HepG2 (cell line): ENCODE results near the gene COL25A1. TPM values are rescaled to one million over a fixed set of nuclear protein-coding genes. Genes with fewer than 3 reads are reported as not detected.

Experiments used
- ATAC-seq: fragments of 200-7000 bp; cut with Tn5 transposase; 3 replicates; pipeline ENCODE4 v1.9.1; 2020; ENCODE audit warnings: mild to moderate bottlenecking, moderate library complexity
- BruUV-seq: library from RNA; stranded (reverse); fragments of 400-500 nt; replicated peaks from 2 replicates; lab custom pipeline; 2021; lab: Mats Ljungman, UMichigan
- CTCF ChIA-PET: fragments of 300-600 bp; formaldehyde crosslinking; extraction: SDS; loops from one replicate; lab custom pipeline; 2021; ENCODE audit warnings: low total read pairs, inconsistent platforms, low intra/inter-chr PET ratio; lab: Yijun Ruan, JAX
- POLR2A ChIA-PET: fragments of 350-600 bp; sonication (Branson Sonifier 250); formaldehyde crosslinking; loops from one replicate; lab custom pipeline; 2020; ENCODE audit warnings: antibody characterized with exemption, inconsistent platforms; lab: Yijun Ruan, JAX
- DNase-seq: peaks from one replicate; pipeline ENCODE4 v3.0.0-alpha.2; 2015; ENCODE audit warnings: low spot score
- FAIRE-seq: peaks from 3 replicates; lab custom pipeline; 2011; peaks lifted over from hg19 to GRCh38; lab: Jason Lieb, UNC
- H2AFZ ChIP-seq: one replicate; pipeline ENCODE4 v1.6.1; 2011; ENCODE audit warnings: low read length, inconsistent platforms
- H3K27ac ChIP-seq: fragments of 300-600 bp; 3 replicates; pipeline ENCODE4 v1.8.0; 2011; ENCODE audit warnings: mixed run types, mild to moderate bottlenecking, mixed read lengths, low read length, inconsistent platforms; ENCODE audit not compliant: insufficient read depth; ENCODE audit errors: extremely low read length
- H3K27me3 ChIP-seq, 2 experiments: fragments of 200-600 bp in 1 of 2; 2 replicates in 1 of 2; 3 replicates in 1 of 2; pipeline versions ENCODE4 v1.6.0 to v1.8.0; 2011; ENCODE audit warnings: low read length in 2 of 2, mild to moderate bottlenecking in 2 of 2, moderate library complexity in 2 of 2, inconsistent platforms in 1 of 2; ENCODE audit not compliant: insufficient read depth in 2 of 2, control insufficient read depth in 1 of 2
- H3K36me3 ChIP-seq, 2 experiments: fragments of 200-600 bp in 1 of 2; replicated peaks in 1 of 2; 2 replicates in 1 of 2; 3 replicates in 1 of 2; pipeline versions ENCODE4 v1.5.1 to v1.8.0; 2011; ENCODE audit warnings: low read length in 2 of 2, inconsistent platforms in 1 of 2; ENCODE audit not compliant: insufficient read depth in 2 of 2, control insufficient read depth in 1 of 2
- H3K4me1 ChIP-seq: 2 replicates; pipeline ENCODE4 v1.5.1; 2012; ENCODE audit warnings: low read length, inconsistent platforms; ENCODE audit not compliant: insufficient read depth
- H3K4me2 ChIP-seq: 2 replicates; pipeline ENCODE4 v1.6.0; 2011; ENCODE audit warnings: low read depth, low read length, inconsistent platforms
- H3K4me3 ChIP-seq, 3 experiments: fragments of 200-600 bp in 1 of 3; sonication (generic), shearing (Covaris generic) in 1 of 3; replicated peaks in 1 of 3; 2 replicates each; pipeline ENCODE4 v1.5.1; 2011 to 2016; ENCODE audit warnings: low read length in 3 of 3, inconsistent platforms in 2 of 3, low read depth in 2 of 3, mild to moderate bottlenecking in 2 of 3, control low read depth in 1 of 3, mixed read lengths in 1 of 3; ENCODE audit not compliant: insufficient read depth in 1 of 3
- H3K79me2 ChIP-seq: one replicate; pipeline ENCODE4 v1.6.1; 2011; ENCODE audit warnings: low read length, inconsistent platforms; ENCODE audit not compliant: insufficient read depth
- H3K9ac ChIP-seq: 2 replicates; pipeline ENCODE4 v1.6.0; 2011; ENCODE audit warnings: mild to moderate bottlenecking, low read depth, low read length, inconsistent platforms; ENCODE audit not compliant: insufficient read depth
- H3K9me3 ChIP-seq: 2 replicates; pipeline ENCODE4 v1.5.1; 2012; ENCODE audit warnings: mild to moderate bottlenecking, low read length
- H4K20me1 ChIP-seq: 2 replicates; pipeline ENCODE4 v1.6.0; 2011; ENCODE audit warnings: inconsistent platforms, mild to moderate bottlenecking, low read length, moderate library complexity; ENCODE audit not compliant: insufficient read depth
- ELF3 ChIP-seq: IDR thresholded peaks from 2 replicates; pipeline ENCODE4 v1.6.1; 2016; ENCODE audit warnings: missing genetic modification reagents, missing compliant biosample characterization
- GATA4 ChIP-seq: sonication (generic); IDR thresholded peaks from 2 replicates; pipeline ENCODE4 v1.6.1; 2016; ENCODE audit warnings: antibody characterized with exemption, low read depth, borderline replicate concordance
- GMEB2 ChIP-seq: IDR thresholded peaks from 2 replicates; pipeline ENCODE4 v1.6.1; 2016; ENCODE audit warnings: missing biosample characterization, missing genetic modification reagents, low read depth
- KMT2B ChIP-seq: IDR thresholded peaks from 2 replicates; pipeline ENCODE4 v1.6.1; 2016; ENCODE audit warnings: missing genetic modification reagents, missing compliant biosample characterization
- NFATC3 ChIP-seq: sonication (generic); formaldehyde crosslinking; IDR thresholded peaks from 2 replicates; pipeline ENCODE4 v1.5.1; 2020; ENCODE audit warnings: mild to moderate bottlenecking, missing genetic modification reagents
- NFYC ChIP-seq: IDR thresholded peaks from 2 replicates; pipeline ENCODE4 v1.6.1; 2016; ENCODE audit warnings: missing genetic modification reagents, missing compliant biosample characterization
- ONECUT2 ChIP-seq: sonication (generic); formaldehyde crosslinking; IDR thresholded peaks from 2 replicates; pipeline ENCODE4 v1.4.0; 2020; ENCODE audit warnings: missing genetic modification reagents
- RNF219 ChIP-seq: sonication (generic); formaldehyde crosslinking; IDR thresholded peaks from 2 replicates; pipeline ENCODE4 v1.5.0; 2020; ENCODE audit warnings: mild to moderate bottlenecking, missing genetic modification reagents
- ZMYM2 ChIP-seq: sonication (generic); formaldehyde crosslinking; IDR thresholded peaks from 2 replicates; pipeline ENCODE4 v1.8.0; 2022; ENCODE audit warnings: mild to moderate bottlenecking, missing genetic modification reagents
- ZSCAN20 ChIP-seq: sonication (generic); formaldehyde crosslinking; IDR thresholded peaks from 2 replicates; pipeline ENCODE4 v1.4.0; 2020; ENCODE audit warnings: missing genetic modification reagents, mild to moderate bottlenecking, borderline replicate concordance
- WGBS: methylation state at CpG from one replicate; pipeline ENCODE4 v1.1.6; 2017; ENCODE audit warnings: low lambda C conversion rate; 5-methylcytosine and 5-hydroxymethylcytosine counted together
- in situ Hi-C: cut with HindIII; loops from 2 replicates; pipeline ENCODE4 v1.10.0; 2017; ENCODE audit warnings: low pct_unique_long_range_greater_than_20kb; ENCODE audit not compliant: extremely low pct_ligation_motif_present
- intact Hi-C: fragments of 100-400 bp; cut with micrococcal nuclease; formaldehyde crosslinking; loops from one replicate; pipeline ENCODE4 v1.10.0; 2022; ENCODE audit not compliant: unreplicated experiment
- polyA plus RNA-seq, 8 experiments: library from polyadenylated mRNA; depleted of rRNA in 3 of 8; stranded (reverse) in 7 of 8; unstranded in 1 of 8; fragments of >200 nt; fragmentation: Illumina TruSeq in 4 of 8; extraction: Trizol in 4 of 8; gene quantifications; 2 replicates each; pipeline versions ENCODE4 v1.2.1 to v1.2.3, GENCODE V29; 2011 to 2016; ENCODE audit warnings: low read depth in 4 of 8, missing spikeins in 1 of 8, mixed read lengths in 1 of 8; ENCODE audit not compliant: insufficient read depth in 1 of 8
- total RNA-seq, 5 experiments: library from RNA; depleted of rRNA; stranded (reverse); fragments of >200 nt; fragmentation: Illumina TruSeq; extraction: Trizol; gene quantifications; 2 replicates each; pipeline ENCODE4 v1.2.3, GENCODE V29; 2016; ENCODE audit warnings: low read depth in 1 of 5

Gene COL25A1
- total and polyA plus RNA-seq, 2 of the 13 experiments (the other 11 are each of a cell fraction or from before 2014, with no cell fraction given), result not detected

- FAIRE-seq (no peak), DNase-seq (no peak), ATAC-seq (no peak)
- Histone ChIP-seq H3K4me2 (no peak overlapping the region), H3K79me2 (no peaks in the 10 kb centered on the region), H3K9me3 (no peaks in the 10 kb centered on the region), H3K27me3 (no peaks in the 10 kb centered on the region), H3K36me3 (no peaks in the 10 kb centered on the region), H4K20me1 (no peaks in the 10 kb centered on the region), H3K27ac (no peak overlapping the region), H2AFZ (no peak overlapping the region), H3K9ac (no peak overlapping the region), H3K4me1 (no peaks in the 10 kb centered on the region), H3K4me3 (no peak overlapping the region)
- in situ Hi-C loops, result no loop called here
- no TSS peak for BruUV-seq
- TF ChIP-seq NFYC (CRISPR knock-in tag) (no peak), NFATC3 (CRISPR knock-in tag) (no peak), RNF219 (CRISPR knock-in tag) (no peak), ONECUT2 (no peak), KMT2B (CRISPR knock-in tag) (no peak), GATA4 (no peak), ZSCAN20 (CRISPR knock-in tag) (no peak), ELF3 (no peak), GMEB2 (CRISPR knock-in tag) (no peak), ZMYM2 (CRISPR knock-in tag) (no peak)
- intact Hi-C loops, result no loop called here
- ChIA-PET CTCF (no interaction called here), POLR2A (no interaction called here)
- 3% methylated on average over 4 of the region's 4 CpGs for WGBS
These were observed 116.0 kb downstream of the COL25A1 start for GRCh38 chr4:109186458-109186945.
